Measurements from ENCODE around the gene ACSM5.

Gene ACSM5

DNA sequence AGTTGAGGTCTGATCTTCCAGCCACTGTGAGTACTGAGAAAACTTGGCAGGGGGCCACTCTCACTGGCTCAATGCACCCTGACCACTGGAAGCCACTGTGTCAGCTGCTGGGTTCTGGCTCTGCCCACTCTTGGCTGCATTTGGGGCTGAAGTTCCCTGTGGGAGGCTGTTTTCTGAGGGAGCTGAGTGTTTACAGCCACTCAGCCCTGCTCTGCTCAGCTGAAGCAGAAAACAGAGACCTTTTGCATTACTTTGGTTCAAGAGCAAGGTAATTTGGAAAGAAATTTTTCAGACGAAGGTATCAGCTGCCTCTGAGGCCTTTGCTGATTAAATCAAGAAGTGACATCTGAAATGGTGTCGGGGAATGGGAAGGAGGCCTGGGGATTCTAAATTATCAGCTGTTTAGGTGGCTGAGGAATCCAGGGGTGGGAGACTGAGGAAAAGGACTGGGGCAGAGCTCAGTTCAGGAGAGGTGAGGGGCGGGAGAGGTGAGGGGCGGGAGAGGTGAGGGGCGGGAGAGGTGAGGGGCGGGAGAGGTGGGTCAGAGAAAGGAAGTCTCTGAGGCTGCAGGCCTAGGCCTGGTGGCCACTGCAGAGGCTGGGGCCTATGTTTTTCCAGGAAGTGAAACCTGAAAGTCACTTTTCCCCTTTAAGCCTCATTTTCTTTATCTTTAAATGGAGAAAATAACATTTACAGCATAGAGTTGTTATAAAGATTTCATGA, at the start of gene ACSM5:
ACSM5 (plus strand) TSS at position 137 of the 723 bp plus-strand sequence. CDS start 1,951 bp downstream, outside the sequence.
- DNase-seq: no peak

- DNase-seq: no peak
Measured at GRCh38 chr16:20359997-20360396, 49.3 kb upstream of the ACSM5 start.

DNA sequence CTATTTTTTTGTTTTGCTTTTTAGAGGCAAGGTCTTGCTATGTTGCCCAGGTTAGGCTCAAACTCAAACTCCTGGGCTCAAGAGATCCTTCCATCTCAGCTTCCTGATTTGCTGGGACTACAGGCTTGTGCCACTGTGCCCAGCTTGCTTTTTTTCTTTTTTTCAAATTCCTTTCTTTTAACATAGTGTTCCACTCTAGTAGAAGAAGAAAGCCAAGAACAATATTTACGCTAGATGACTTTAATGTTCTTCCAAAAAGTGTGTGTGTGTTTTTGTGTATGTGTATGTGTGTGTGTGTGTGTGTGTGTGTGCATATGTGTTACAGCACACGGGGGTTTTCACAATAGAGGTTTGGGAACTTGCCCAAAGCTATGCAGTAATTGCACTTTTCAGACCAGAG, 46.1 kb upstream of the ACSM5 start:
- DNase-seq: no peak

DNA sequence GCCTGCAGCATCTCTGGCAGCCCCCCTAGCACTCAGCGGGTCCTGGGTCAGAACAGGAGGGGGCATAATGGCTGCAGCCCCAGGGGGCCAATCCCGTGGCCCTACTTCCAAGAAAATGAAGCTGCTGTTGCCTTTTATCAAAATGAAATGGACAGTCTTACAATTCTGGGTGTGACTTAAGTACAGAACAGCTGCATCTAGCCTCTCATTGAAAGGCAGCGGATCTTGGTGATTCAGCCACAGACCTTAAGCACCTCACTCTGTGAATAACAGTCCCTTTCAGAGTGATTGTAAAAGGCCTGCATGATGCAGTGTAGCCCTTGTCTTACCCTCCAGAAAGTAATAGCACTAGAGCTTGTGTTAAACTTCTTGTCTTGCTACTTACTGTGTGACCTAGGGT, 45.3 kb upstream of the ACSM5 start:
- DNase-seq: no peak

- no peak for DNase-seq
Measured at GRCh38 chr16:20369452-20370054, 39.8 kb upstream of the ACSM5 start.

DNA sequence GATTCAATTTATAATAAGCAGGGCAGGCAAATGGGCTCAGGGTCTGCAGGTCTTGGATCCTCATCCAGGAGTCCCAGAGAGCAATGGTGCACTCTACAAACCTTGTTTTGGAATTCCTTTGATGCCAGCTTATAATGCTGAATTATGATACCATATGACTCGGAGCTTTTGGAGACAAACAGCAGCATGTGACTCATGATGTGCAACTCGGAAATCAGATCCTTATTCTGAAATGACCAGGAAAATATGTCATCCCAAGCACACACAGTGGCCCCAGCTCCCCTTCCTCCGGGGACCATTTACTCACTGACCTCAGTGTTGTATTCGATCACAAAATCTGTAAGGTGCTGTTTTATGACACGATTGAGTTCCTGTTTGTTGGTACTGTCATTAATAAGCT, 36.6 kb upstream of the ACSM5 start:
- DNase-seq: no peak

DNA sequence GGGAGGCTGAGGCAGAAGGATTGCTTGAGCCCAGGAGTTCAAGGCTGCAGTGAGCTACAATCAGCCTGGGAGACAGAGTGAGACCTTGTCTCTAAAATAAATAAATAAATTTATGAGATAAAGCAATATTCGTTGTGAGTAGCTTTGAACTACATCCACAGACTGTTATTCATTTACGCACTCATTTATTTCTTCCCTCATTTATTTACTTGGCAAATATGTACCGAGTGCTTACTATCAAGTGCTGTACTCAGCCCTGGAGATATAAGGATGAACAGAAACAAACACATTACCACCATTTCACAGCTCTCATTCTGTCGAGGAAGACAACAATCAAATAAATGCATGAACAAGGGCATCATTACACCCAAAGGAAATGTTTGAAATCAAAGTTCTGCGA, 32.2 kb upstream of the ACSM5 start:
- DNase-seq: no peak

DNA sequence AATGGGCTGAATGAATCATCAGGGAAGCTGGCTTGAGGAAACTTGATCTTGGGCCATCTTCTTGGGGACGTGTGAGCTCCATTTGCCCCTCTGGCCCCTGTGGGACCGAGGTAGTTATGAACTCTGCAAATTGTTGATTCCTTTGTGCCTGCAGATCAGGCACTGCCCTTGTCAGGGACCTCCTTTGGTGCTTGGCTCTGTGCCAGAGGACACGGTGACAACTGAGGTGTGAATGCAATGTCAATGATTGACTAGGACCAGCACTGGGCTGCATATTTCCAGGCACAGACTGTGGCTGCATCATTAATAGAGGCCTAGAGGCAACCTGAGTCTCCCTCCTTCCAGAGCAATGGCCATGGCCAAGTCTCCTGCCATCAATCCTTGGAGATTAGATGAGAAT, 28.6 kb upstream of the ACSM5 start:
- DNase-seq: no peak

- no peak for DNase-seq
Measured at GRCh38 chr16:20382202-20382948, 27.0 kb upstream of the ACSM5 start.

DNA sequence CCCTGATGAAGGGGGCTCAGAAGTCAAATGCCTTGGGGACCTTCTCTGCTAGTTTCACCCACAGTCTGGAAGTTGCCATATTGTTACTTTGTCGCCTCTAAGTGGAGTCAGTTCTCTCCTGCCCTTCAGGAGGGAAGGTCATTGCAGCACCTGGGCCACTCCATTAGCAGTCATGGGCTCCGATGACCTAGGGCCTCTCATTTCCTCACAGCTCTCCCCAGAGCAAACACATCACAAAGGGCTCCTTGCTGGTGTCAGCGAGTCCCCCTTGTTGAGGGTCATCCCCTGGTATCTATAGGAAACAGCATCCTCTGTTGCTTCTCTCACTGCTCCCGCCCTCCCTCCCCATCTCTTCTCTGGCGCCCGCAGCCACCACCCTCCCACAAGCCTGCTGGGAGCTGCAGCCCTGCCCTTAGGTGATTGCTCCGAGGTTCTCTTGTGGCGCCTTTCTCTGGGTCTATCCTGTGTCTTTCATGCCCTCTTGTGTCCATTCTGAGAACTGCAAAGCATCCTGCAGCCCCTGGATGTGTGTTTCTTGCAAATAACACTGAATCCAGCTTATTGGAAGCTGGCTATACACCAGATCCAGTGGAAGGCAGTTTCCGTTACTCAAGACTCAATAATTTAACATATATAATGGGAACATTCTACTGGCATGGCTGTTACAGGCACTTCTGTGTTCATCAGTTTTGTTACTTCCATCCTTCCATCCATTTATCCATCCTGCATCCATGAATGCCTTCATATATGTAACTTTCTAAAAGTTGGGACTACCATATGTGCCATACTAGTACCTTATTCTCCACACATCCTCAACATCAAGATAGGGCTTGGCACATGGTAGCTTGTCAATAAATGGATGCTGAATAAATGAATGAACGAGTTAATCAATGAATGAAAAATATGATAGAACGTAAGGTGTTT, 26.0 kb upstream of the ACSM5 start:
- peak; percentile 44 for DNase-seq

DNA sequence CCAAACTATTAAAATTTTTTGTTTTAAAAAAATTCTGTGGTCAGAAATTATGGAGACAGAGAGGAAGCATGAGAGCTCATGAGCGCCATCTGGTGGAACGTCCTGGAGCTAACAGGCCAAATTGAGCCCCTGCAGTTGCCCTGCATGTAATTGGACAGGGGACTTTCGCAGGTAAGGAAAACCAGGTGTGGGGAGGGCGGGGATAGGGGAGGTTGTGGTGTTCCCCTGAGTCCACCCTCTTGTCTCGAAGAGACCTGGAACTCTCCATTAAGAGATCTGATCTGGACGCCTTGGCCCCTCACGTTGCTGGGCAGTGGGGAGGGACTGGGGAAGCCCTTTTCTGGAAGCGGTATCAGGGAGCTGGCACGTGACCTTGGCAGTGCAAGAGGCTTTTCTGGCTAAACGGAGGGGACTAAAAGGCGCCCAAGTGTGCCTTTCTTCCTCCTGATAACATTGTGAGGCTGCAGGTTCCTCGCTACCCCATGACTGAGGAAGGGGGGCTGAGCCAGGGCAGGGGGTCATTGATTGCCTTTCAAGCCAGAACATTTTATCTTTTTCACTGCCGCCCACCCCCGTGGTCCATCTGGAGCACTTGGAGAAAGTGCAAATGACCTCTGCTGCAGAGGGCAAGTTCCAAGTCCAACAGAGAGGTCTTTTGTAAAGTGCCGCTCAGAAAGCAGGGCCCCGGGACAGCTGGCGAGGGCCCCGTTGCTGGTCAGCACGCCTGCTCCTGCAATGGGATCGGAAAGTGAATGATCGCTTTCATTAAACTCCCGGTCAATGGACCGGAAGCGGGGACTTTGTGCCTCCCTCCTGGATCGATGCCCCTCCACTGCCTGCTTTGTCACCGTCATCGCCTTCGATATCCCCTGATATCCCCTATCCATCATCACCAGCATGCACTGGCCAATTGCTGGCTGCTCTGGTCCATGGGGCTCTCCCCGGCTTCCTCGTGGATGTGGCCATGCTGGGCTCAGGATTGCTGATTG, 23.2 kb upstream of the ACSM5 start:
- DNase-seq: peak; percentile 25

DNA sequence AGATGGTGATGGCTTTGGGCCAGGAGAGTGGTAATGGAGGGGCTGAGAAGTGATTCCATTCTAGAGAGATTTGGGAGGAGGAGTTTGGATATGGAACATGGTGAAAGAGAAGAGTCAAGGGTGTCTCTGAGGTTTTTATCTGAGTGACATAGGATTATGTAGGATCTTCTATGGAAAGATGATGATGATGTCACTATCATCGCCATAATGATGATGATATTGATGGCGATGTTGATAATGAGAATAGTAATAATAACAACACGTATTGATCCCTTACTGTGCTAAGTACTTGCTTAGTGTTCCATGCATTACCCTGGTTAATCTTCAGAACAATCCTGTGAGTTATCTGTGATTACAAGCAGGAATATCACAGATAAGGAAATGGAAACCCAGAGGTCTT, 21.4 kb upstream of the ACSM5 start:
- no peak for DNase-seq

DNA sequence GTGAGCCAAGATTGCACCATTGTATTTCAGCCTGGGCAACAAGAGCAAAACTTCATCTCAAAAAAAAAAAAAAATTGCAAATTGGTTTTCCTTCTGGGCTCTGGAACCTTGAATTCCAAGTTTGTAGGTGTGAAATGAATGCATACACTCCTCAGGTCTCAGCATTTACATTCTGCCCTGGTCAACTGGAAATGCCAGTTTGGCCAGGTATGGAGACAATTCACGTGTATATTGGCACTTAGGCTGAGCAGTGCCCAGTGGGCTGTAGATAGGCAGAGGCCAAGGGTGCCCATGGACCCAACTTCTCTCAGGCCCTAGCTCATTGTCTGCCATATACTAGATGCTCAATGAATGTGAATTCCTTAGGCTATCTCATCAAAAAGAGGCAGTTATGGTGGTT, 20.5 kb upstream of the ACSM5 start:
- DNase-seq: no peak

GRCh38 chr16:20391045-20391444, 18.3 kb upstream of the ACSM5 start:
- DNase-seq: no peak

- no peak for DNase-seq
Measured at GRCh38 chr16:20393801-20394577, 15.3 kb upstream of the ACSM5 start.

- no peak for DNase-seq
Measured at GRCh38 chr16:20395946-20396345, 13.4 kb upstream of the ACSM5 start.

- no peak for DNase-seq
Measured at GRCh38 chr16:20396846-20397467, 12.4 kb upstream of the ACSM5 start.

- no peak for DNase-seq
Measured at GRCh38 chr16:20397468-20398074, 11.8 kb upstream of the ACSM5 start.

GRCh38 chr16:20398603-20399002, 10.7 kb upstream of the ACSM5 start:
- no peak for DNase-seq

DNA sequence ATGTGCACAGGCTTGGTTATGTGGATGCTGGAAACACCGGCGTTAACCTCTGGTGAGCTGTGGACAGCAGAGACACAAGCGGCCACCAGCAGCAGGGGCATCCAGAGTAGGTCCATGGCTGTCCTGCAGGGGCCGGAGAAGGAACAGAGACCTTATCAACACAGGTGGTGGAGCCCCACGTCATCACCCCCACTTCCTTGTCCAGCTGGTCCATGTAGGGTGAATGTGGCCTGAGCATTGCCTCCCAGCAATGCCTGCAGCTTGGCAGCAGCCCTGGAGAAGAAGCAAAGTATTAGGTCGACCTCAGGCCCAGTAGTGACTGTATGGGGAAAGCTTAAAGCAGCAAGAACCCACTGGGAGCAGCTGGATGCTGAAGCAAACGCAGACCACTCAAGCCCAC, 10.1 kb upstream of the ACSM5 start:
- no peak for DNase-seq
